ENCODE measurements around the gene USP5.
"Not testable (repeated sequence)": the region's sequence is repeated elsewhere in the genome, so short reads cannot be mapped to it uniquely, and the experiment has no call there.

The USP5 gene

GRCh38 chr12:6866920-6867412 is 15.0 kb downstream of the USP5 start:
- peak in 1 of 2 donors; percentile 69 for DNase-seq

GRCh38 chr12:6867413-6868210 is 15.7 kb downstream of the USP5 start, which contains the start of gene TPI1:
Gene TPI1, plus strand, starts transcription at chr12:6867531. Its CDS starts 36 bp downstream, at chr12:6867567.
- peak; percentile 72 to 89 for DNase-seq

GRCh38 chr12:6868211-6869048 is 16.5 kb downstream of the USP5 start:
- DNase-seq, result peak in 1 of 2 donors; percentile 15

GRCh38 chr12:6869049-6870021 is 17.4 kb downstream of the USP5 start:
- DNase-seq, result peak; percentile 29 to 95

- DNase-seq, result not testable (repeated sequence)
These were observed 18.4 kb downstream of the USP5 start for GRCh38 chr12:6870304-6870703.

- no peak for DNase-seq
These were observed 19.4 kb downstream of the USP5 start for GRCh38 chr12:6871052-6871957.

GRCh38 chr12:6872073-6873048 is 20.4 kb downstream of the USP5 start:
- peak; percentile 55 to 84 for DNase-seq

GRCh38 chr12:6873094-6874014 is 21.4 kb downstream of the USP5 start, which contains the start of gene SPSB2:
Gene SPSB2, minus strand, starts transcription at chr12:6873303. Its CDS starts 402 bp downstream, at chr12:6872901.
- peak; percentile 95 to 99 for DNase-seq

- DNase-seq, result not testable (repeated sequence)
These were observed 22.0 kb downstream of the USP5 start for GRCh38 chr12:6874015-6874368.

GRCh38 chr12:6879824-6880223 is 27.9 kb downstream of the USP5 start:
- not testable (repeated sequence) for DNase-seq

- no peak for DNase-seq
These were observed 31.3 kb downstream of the USP5 start for GRCh38 chr12:6883252-6883651.

- no peak for DNase-seq
These were observed 31.7 kb downstream of the USP5 start for GRCh38 chr12:6883683-6884082.

GRCh38 chr12:6884539-6884938 is 32.6 kb downstream of the USP5 start:
- no peak for DNase-seq

GRCh38 chr12:6886206-6886999 is 34.5 kb downstream of the USP5 start:
- DNase-seq, result not testable (repeated sequence)

- peak; percentile 56 to 64 for DNase-seq
These were observed 35.5 kb downstream of the USP5 start for GRCh38 chr12:6887460-6887859.

GRCh38 chr12:6888360-6888759 is 36.4 kb downstream of the USP5 start:
- no peak for DNase-seq

- DNase-seq, result not testable (repeated sequence)
These were observed 36.8 kb downstream of the USP5 start for GRCh38 chr12:6888794-6889193.

Measured in inflammatory macrophage treated with lipopolysaccharide for 1 hour (primary cell).